ENCODE measurements around the gene MKX.
"Not testable (repeated sequence)": the region's sequence is repeated elsewhere in the genome, so short reads cannot be mapped to it uniquely, and the experiment has no call there.

The MKX gene

GRCh38 chr10:27688276-27688675 is 57.3 kb downstream of the MKX start:
- TF ChIP-seq CTCF (conservative IDR thresholded peaks at IDR 0.05; ENCODE audit: low read depth) = no peak
- H3K27ac ChIP-seq = no peak overlapping the region
- POLR2A ChIA-PET (ENCODE audit: low non-redundant PET) = no interaction called here
- CTCF ChIA-PET = no interaction called here
- DNase-seq (ENCODE audit: low spot score) = no peak

GRCh38 chr10:27687743-27688142 is 57.9 kb downstream of the MKX start:
- ChIA-PET POLR2A (ENCODE audit: low non-redundant PET) (no interaction called here), CTCF (interaction anchor here (0.6 to 0.7 kb wide), 3 partner anchors 10 to 492 kb away, joined by 3 to 4 read pairs (median 3); no protein-coding TSS in a partner anchor)
- no peak for TF ChIP-seq CTCF (conservative IDR thresholded peaks at IDR 0.05; ENCODE audit: low read depth)
- no peak overlapping the region for H3K27ac ChIP-seq
- no peak for DNase-seq (ENCODE audit: low spot score)

- TF ChIP-seq CTCF (conservative IDR thresholded peaks at IDR 0.05; ENCODE audit: low read depth) = no peak
- DNase-seq (ENCODE audit: low spot score) = no peak
- no peak overlapping the region for H3K27ac ChIP-seq
- CTCF ChIA-PET = interaction anchor here (0.6 to 0.7 kb wide), 3 partner anchors 10 to 492 kb away, joined by 3 to 4 read pairs (median 3); no protein-coding TSS in a partner anchor
- POLR2A ChIA-PET (ENCODE audit: low non-redundant PET) = no interaction called here
Measured at GRCh38 chr10:27687326-27687725, 58.3 kb downstream of the MKX start.

- H3K27ac ChIP-seq = no peak overlapping the region
- POLR2A ChIA-PET (ENCODE audit: low non-redundant PET) = no interaction called here
- DNase-seq (ENCODE audit: low spot score) = no peak
- no peak for TF ChIP-seq CTCF (conservative IDR thresholded peaks at IDR 0.05; ENCODE audit: low read depth)
- CTCF ChIA-PET = interaction anchor here (0.6 to 0.7 kb wide), 2 partner anchors 593 to 1415 kb away, joined by 3 read pairs; no protein-coding TSS in a partner anchor
Measured at GRCh38 chr10:27685681-27686080, 59.9 kb downstream of the MKX start.

GRCh38 chr10:27683226-27683625 is 62.4 kb downstream of the MKX start:
- POLR2A ChIA-PET (ENCODE audit: low non-redundant PET) = no interaction called here
- no peak for DNase-seq (ENCODE audit: low spot score)
- CTCF ChIA-PET = no interaction called here
- no peak for TF ChIP-seq CTCF (conservative IDR thresholded peaks at IDR 0.05; ENCODE audit: low read depth)
- H3K27ac ChIP-seq = no peak overlapping the region

GRCh38 chr10:27681795-27682194 is 63.8 kb downstream of the MKX start:
- POLR2A ChIA-PET (ENCODE audit: low non-redundant PET); CTCF ChIA-PET; DNase-seq (ENCODE audit: low spot score); H3K27ac ChIP-seq: not testable (repeated sequence)

- TF ChIP-seq CTCF (conservative IDR thresholded peaks at IDR 0.05; ENCODE audit: low read depth) = no peak
Measured at GRCh38 chr10:27680691-27681605, 64.7 kb downstream of the MKX start.

More at GRCh38 chr10:27680691-27681605, 64.7 kb downstream of the MKX start:
- ChIA-PET CTCF (interaction anchor here (0.6 kb wide), 1 partner anchor 113 kb away, joined by 3 read pairs; no protein-coding TSS in a partner anchor), POLR2A (ENCODE audit: low non-redundant PET) (no interaction called here)
- no peak for DNase-seq (ENCODE audit: low spot score)
- no peak overlapping the region for H3K27ac ChIP-seq

All from RWPE1 (cell line).